Uterus (tissue), 2 donors: ENCODE results near the gene TNFAIP2.

Experiments used
- POLR2A ChIP-seq, 2 donors: fragments of 450-650 bp; IDR thresholded peaks; one replicate each; pipeline ENCODE4 v1.6.1; 2016; ENCODE audit warnings: antibody characterized with exemption in 2 of 2, mild to moderate bottlenecking in 1 of 2, moderate library complexity in 1 of 2
- TF ChIP-seq, protein P1 (sequence below), 4 experiments: fragments of 200-600 bp in 2 of 4; fragments of 450-650 bp in 2 of 4; sonication (generic) in 2 of 4; IDR thresholded peaks; one replicate each; pipeline ENCODE4 v1.5.1; 2016 to 2019; ENCODE audit warnings: antibody characterized with exemption in 4 of 4, mild to moderate bottlenecking in 2 of 4, moderate library complexity in 1 of 4

DNA sequence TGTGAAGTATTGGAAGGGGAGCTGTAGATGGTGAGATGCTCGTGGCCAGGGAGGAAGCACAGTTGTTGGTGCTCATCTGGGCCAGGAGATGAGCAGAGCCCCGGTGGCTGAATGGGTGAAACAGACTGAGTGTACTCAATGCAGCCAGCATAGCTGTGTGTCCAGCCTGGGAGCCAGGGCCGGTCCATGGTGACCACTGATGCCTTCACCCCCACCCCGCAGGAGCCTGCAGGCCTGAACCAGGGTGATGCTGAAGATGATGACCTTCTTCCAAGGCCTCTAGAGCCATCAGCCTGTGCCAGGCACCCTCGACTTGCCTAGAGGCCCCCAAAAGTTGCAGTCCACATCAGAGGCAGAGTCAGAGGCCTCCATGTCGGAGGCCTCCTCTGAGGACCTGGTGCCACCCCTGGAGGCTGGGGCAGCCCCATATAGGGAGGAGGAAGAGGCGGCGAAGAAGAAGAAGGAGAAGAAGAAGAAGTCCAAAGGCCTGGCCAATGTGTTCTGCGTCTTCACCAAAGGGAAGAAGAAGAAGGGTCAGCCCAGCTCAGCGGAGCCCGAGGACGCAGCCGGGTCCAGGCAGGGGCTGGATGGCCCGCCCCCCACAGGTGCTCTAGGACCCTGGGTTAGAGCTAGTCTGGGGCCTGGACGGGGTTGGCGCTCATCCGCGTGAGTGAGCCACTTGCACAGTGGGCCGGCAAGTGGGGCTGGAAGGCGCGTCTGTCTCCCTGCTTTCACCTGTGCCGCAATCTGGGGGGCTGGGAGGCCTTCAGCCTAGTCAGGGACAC lies 3.0 kb downstream of the TNFAIP2 start:
- TF ChIP-seq, protein P1, sequence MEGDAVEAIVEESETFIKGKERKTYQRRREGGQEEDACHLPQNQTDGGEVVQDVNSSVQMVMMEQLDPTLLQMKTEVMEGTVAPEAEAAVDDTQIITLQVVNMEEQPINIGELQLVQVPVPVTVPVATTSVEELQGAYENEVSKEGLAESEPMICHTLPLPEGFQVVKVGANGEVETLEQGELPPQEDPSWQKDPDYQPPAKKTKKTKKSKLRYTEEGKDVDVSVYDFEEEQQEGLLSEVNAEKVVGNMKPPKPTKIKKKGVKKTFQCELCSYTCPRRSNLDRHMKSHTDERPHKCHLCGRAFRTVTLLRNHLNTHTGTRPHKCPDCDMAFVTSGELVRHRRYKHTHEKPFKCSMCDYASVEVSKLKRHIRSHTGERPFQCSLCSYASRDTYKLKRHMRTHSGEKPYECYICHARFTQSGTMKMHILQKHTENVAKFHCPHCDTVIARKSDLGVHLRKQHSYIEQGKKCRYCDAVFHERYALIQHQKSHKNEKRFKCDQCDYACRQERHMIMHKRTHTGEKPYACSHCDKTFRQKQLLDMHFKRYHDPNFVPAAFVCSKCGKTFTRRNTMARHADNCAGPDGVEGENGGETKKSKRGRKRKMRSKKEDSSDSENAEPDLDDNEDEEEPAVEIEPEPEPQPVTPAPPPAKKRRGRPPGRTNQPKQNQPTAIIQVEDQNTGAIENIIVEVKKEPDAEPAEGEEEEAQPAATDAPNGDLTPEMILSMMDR (IDR thresholded peaks at IDR 0.05): no peak
- TF ChIP-seq POLR2A (IDR thresholded peaks at IDR 0.05): no peak
